K562 treated with DMSO at 1 percent for 48 hours (cell line): Measurements from ENCODE around the gene OR6N2. TPM values are rescaled to one million over a fixed set of nuclear protein-coding genes. Genes with fewer than 3 reads are reported as not detected.

ENCODE experiments used
- total RNA-seq: library from RNA; unstranded; fragments of 300-600 nt; gene quantifications from 2 replicates; pipeline ENCODE4 v1.2.3, GENCODE V29; 2022; ENCODE audit warnings: low replicate concordance; ENCODE audit errors: extremely low read depth

OR6N2 gene
- not detected in 2 replicates for total RNA-seq

GRCh38 chr1:158781104-158781503, at the start of gene OR6N2:
Gene OR6N2, minus strand, starts transcription at chr1:158781204. Its CDS starts 3,569 bp downstream, at chr1:158777635.

GRCh38 chr1:158771950-158772866, 8.8 kb downstream of the OR6N2 start, which contains the start of gene OR6N1:
Gene OR6N1, minus strand, starts transcription at chr1:158772195. Its CDS starts 5,513 bp downstream, at chr1:158766682.

GRCh38 chr1:158754420-158754819, 26.6 kb downstream of the OR6N2 start, which contains the start of gene OR6K6:
Gene OR6K6, plus strand, starts transcription at chr1:158754720. Its CDS starts 168 bp downstream, at chr1:158754888.

Other genes starting within 250 kb of the OR6N2 start
- not detected in 2 replicates for gene OR6Y1, start 226.8 kb downstream of the OR6N2 start, total RNA-seq
- not detected in 2 replicates for gene OR6P1, start 210.6 kb downstream of the OR6N2 start, total RNA-seq
- not detected in 2 replicates for gene OR10X1, start 201.3 kb downstream of the OR6N2 start, total RNA-seq
- not detected in 2 replicates for gene OR10Z1, start 175.9 kb downstream of the OR6N2 start, total RNA-seq
- gene SPTA1, start 94.5 kb downstream of the OR6N2 start, total RNA-seq: not detected in 2 replicates
- gene OR6K2, start 80.6 kb downstream of the OR6N2 start, total RNA-seq: not detected in 2 replicates
- not detected in 2 replicates for gene OR6K3, start 60.5 kb downstream of the OR6N2 start, total RNA-seq
- not detected in 2 replicates for gene OR6K6, start 26.5 kb downstream of the OR6N2 start, total RNA-seq
- gene OR6N1, start 9.0 kb downstream of the OR6N2 start, total RNA-seq: not detected in 2 replicates
- gene MNDA, start 50.1 kb upstream of the OR6N2 start, total RNA-seq: not detected in 2 replicates
- gene PYHIN1, start 150.3 kb upstream of the OR6N2 start, total RNA-seq: not detected in 2 replicates
- not detected in 2 replicates for gene IFI16, start 228.7 kb upstream of the OR6N2 start, total RNA-seq